ENCODE measurements around the gene KERA. TPM values are rescaled to one million over a fixed set of nuclear protein-coding genes. Genes with fewer than 3 reads are reported as not detected.
A peak's percentile ranks its signal among the peaks of the same experiment; 100 is the strongest.

KERA gene
- total RNA-seq, 1 experiment from 2014 or later = not detected

DNA sequence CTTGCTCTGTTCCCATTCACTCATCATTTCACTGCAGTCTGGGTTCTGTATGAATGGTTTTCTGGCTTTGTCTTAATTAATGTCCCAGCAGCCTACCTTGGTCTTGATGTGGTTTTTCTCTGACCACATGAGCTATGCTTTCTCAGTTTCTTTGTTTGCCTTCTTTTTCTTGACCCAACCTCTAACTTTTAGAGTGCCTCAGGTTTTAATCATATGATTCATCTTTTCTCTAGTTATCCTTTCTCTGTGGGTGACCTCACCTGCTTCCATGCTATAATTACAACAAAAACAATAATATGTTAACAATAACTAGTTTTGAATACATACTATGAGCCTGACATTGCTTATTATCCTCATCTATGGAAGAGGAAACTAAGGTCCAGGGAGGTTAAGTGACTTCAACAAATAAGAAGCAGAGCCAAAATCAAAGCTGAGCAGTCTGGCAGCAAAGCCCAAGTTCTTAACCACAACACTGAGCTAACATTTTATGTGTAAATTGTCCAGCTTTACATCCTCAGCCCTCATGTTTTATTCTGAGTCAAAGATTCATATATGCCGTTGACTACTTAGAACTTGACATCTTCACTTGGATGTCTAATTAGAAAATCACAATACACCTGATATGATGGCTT lies 48.4 kb downstream of the KERA start:
- peak; percentile 52 for DNase-seq (ENCODE audit: low spot score)

DNA sequence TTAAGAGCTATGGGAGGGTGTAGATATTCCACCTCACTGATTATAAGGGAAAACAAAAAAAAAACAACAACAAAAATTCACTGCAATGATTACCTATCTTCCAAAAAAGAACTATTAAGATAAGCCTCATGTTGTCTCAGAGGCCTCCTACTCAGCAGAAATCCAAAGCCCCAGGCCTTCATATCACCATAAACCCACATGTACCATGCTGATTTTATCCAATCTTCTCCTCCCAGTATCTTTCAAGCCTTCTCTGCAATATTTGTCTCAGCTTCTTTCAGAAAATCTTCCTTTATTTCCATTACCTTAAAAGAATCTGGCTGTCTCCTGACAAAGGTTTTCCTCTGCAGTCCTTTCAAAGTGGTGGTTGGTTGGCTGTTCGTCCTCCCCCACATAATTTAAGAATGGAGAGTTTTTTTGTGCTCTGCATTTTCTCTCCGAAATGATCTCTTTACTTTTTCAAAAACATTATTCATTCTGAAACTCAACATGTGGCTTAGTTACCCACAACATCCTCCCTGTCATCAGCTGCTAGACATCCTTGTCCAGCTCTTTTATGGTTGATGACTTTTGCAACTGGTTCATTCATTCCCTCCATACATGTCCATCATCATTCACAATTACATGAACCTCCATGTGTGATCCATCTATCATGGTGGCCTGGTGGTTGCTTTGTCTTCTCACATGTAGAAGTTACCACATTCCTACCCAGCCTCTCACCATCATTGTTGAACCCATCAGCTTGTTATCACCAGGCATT lies 50.1 kb downstream of the KERA start:
- no peak for DNase-seq (ENCODE audit: low spot score)

DNA sequence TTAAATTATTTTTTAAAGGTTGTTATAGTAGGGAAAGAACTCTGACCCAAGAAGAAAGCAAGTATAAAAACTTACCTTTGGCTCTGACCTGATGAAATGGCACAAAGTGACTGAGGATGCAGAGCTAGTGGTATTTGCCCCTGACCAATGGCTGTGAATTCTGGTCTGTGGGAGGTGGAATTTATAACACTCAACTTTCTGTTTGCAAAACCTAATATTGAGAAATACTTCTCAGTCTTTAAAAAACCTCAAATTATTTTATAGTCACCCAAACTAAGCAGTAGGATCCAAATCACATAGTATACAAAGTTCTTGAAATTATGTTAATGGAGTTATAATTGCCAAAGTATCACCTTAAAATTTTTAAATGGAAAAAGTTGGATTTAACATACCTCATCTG lies 53.0 kb downstream of the KERA start, which contains the start of gene EPYC:
Gene EPYC (minus strand): TSS at position 101 of the 400 bp plus-strand sequence. CDS start 2,407 bp downstream, outside the sequence.
- DNase-seq (ENCODE audit: low spot score) = no peak

DNA sequence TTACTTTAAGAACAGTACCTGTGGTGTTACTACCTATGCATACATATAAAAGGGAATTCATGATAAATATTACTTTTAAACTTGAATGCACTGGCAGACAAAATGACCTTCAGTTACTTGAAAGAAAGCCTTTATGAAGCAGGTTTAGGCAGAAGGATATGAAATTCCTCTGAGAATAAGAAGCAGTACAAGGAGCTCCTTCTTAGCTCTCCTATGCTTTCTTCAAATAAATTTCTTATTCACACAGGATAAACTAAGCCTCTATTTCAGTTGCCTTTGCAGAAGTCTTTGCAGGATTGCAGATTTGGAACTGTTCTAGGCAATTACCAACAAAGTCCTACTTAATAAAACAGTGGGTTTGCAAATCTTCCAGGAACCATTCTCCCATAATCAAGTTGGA lies 54.1 kb downstream of the KERA start:
- no peak for DNase-seq (ENCODE audit: low spot score)

DNA sequence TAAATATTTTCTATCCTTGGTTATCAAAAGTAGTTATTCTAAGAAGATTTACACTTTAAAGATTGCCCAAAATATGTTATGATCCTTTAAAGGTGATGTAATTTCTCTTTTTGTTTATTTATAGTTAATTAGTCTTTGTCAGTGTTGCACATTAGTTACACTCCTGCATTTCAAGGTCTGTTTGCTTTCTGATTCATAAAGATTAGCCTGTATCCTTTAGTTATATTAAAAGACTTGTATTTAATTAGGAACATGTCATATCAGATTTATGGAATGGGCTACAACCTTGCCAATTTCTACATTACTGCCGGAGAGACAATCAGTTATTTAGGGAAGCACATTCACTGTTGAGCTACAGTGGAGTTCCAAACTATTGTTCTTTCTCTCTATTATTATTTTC lies 56.5 kb downstream of the KERA start:
- peak; percentile 11 for DNase-seq (ENCODE audit: low spot score)

Other genes starting within 250 kb of the KERA start
- not detected in 2 replicates for gene CCER1, start 102.8 kb downstream of the KERA start, total RNA-seq (2014; rRNA removed; shearing (Covaris generic))
- not detected in 2 replicates for gene EPYC, start 53.1 kb downstream of the KERA start, total RNA-seq (2014; rRNA removed; shearing (Covaris generic))
- gene LUM, start 53.5 kb upstream of the KERA start, total RNA-seq (2014; rRNA removed; shearing (Covaris generic)) = 0.22 and 10.1 TPM in 2 replicates
- 0.69 and 0.84 TPM in 2 replicates for gene DCN, start 124.8 kb upstream of the KERA start, total RNA-seq (2014; rRNA removed; shearing (Covaris generic))